ENCODE results near the gene SCN4B. TPM values are rescaled to one million over a fixed set of nuclear protein-coding genes. Genes with fewer than 3 reads are reported as not detected.

The SCN4B gene
- total RNA-seq, 2 donors from 2014 or later: 0.09 to 3.3 TPM

GRCh38 chr11:118095493-118095892, 57.1 kb downstream of the SCN4B start:
- no peaks in the 10 kb centered on the region for H3K36me3 Mint-ChIP-seq (ENCODE audit: low read depth)
- H3K4me3 Mint-ChIP-seq: no peak overlapping the region
- no peaks in the 10 kb centered on the region for H3K9me3 Mint-ChIP-seq
- peaks cover 12% of the 10 kb centered on the region for H3K27me3 Mint-ChIP-seq
- no peak overlapping the region for H3K27ac Mint-ChIP-seq
- H3K4me1 Mint-ChIP-seq: no peaks in the 10 kb centered on the region
- no peak for ATAC-seq (replicated peaks)

DNA sequence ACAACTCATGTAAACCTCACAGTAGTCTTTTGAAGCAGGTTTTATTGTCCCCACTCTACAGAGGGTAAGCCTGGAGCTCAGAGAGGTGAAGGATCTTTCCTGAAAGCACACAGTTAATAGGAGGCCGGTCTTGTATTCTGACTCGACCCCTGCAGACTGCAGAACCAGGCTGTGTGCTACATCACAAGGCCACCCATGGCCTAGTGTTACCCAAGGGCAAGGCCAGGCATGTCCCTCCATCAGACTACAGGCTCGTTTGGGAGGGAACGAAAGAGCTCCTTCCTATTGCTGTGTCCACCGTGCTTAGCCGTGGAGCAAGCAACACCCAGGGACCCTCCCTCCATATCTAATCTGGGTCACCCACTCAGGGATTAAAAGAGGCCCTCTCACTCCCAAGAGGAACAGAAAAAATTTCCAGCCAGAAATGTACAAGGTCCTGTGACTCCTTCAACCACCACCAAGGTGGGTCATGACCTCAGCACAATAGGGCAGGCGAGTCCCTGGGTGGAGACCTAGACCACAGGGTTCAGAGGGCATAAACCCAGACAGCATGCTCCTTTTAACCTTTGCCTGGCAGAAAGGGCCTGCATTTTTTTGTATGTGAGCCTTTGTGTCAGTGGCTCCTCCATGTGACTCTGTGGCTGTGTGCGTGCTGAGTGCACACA, 59.6 kb downstream of the SCN4B start:
- Mint-ChIP-seq H3K27ac (no peak overlapping the region), H3K9me3 (peaks cover 4% of the 10 kb centered on the region), H3K36me3 (ENCODE audit: low read depth) (no peaks in the 10 kb centered on the region), H3K27me3 (peaks cover 14% of the 10 kb centered on the region), H3K4me3 (no peak overlapping the region), H3K4me1 (no peaks in the 10 kb centered on the region)
- ATAC-seq (replicated peaks): no peak

- Mint-ChIP-seq H3K4me3 (no peak overlapping the region), H3K27me3 (peaks cover 12% of the 10 kb centered on the region), H3K36me3 (ENCODE audit: low read depth) (no peaks in the 10 kb centered on the region), H3K4me1 (no peaks in the 10 kb centered on the region), H3K9me3 (peaks cover 9% of the 10 kb centered on the region), H3K27ac (no peak overlapping the region)
- ATAC-seq (replicated peaks): no peak
Measured at GRCh38 chr11:118091690-118092089, 60.9 kb downstream of the SCN4B start.

DNA sequence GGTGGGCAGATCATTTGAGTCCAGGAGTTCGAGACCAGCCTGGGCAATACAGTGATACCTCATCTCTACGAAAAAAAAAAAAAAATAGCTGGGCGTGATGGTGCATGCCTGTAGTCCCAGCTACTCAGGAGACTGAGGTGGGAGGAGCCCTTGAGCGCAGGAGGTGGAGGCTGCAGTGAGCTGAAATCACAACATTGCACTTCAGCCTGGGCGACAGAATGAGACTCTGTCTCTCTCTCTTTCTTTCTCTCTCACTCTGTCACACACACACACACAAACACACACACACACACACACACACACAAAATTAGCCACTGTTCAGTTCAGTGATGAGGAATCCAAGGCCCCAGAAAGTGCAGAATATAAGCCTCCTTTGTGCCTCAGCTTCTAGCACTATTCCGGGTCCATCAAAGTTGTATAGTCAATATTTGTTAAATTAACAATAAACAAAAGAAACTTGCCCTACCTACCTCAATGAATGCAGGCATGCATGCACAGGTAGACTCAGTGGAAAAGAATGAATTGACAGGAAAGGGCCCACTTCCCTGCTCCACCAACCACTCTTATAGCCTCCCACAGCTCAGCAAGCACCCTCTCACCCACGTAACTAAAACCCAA, 62.0 kb downstream of the SCN4B start:
- Mint-ChIP-seq H3K4me3 (no peak overlapping the region), H3K9me3 (peaks cover 9% of the 10 kb centered on the region), H3K4me1 (no peaks in the 10 kb centered on the region), H3K27ac (peak overlapping the region; percentile 4), H3K27me3 (peaks cover 12% of the 10 kb centered on the region), H3K36me3 (ENCODE audit: low read depth) (no peaks in the 10 kb centered on the region)
- no peak for ATAC-seq (replicated peaks)

- Mint-ChIP-seq H3K27ac (no peak overlapping the region), H3K9me3 (peaks cover 9% of the 10 kb centered on the region), H3K4me1 (no peaks in the 10 kb centered on the region), H3K4me3 (no peak overlapping the region), H3K36me3 (ENCODE audit: low read depth) (no peaks in the 10 kb centered on the region), H3K27me3 (peaks cover 12% of the 10 kb centered on the region)
- no peak for ATAC-seq (replicated peaks)
Measured at GRCh38 chr11:118088531-118088930, 64.1 kb downstream of the SCN4B start.

DNA sequence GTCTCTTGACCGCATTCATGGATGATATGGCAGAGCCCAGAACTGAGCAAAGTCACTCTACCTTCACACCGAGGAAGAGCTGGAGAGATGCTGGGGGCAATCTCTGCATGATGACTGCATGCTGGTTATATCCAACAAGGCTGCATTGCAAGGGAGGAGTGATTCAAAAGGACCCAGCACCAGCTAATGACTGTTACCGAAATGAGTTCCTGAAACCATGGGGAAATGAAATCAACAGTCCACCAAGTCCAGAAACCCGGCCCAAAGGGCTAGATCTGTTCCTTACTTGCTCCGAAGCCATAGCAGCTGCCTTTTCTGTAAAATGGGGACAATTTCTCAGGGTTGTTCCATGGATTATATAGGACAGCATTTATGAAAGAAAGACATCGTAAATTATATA, 64.7 kb downstream of the SCN4B start:
- H3K9me3 Mint-ChIP-seq: peaks cover 9% of the 10 kb centered on the region
- H3K36me3 Mint-ChIP-seq (ENCODE audit: low read depth): no peaks in the 10 kb centered on the region
- H3K4me1 Mint-ChIP-seq: no peaks in the 10 kb centered on the region
- H3K27ac Mint-ChIP-seq: no peak overlapping the region
- peaks cover 12% of the 10 kb centered on the region for H3K27me3 Mint-ChIP-seq
- no peak for ATAC-seq (replicated peaks)
- no peak overlapping the region for H3K4me3 Mint-ChIP-seq

- ATAC-seq (replicated peaks): no peak
- no peaks in the 10 kb centered on the region for H3K4me1 Mint-ChIP-seq
- H3K4me3 Mint-ChIP-seq: no peak within 1 kb of the TSS
- H3K9me3 Mint-ChIP-seq: peaks cover 9% of the 10 kb centered on the region
- H3K27me3 Mint-ChIP-seq: peaks cover 12% of the 10 kb centered on the region
- H3K27ac Mint-ChIP-seq: no peak within 1 kb of the TSS
- H3K36me3 Mint-ChIP-seq (ENCODE audit: low read depth): no peaks in the 10 kb centered on the region
Measured at GRCh38 chr11:118086913-118087768, 65.5 kb downstream of the SCN4B start, which contains the start of gene SMIM35. TSS of gene SMIM35 (minus strand) at chr11:118086963. CDS start at chr11:118086757, 206 bp downstream.

GRCh38 chr11:118084656-118085055, 68.0 kb downstream of the SCN4B start:
- H3K4me3 Mint-ChIP-seq: no peak overlapping the region
- no peak for ATAC-seq (replicated peaks)
- H3K27ac Mint-ChIP-seq: no peak overlapping the region

DNA sequence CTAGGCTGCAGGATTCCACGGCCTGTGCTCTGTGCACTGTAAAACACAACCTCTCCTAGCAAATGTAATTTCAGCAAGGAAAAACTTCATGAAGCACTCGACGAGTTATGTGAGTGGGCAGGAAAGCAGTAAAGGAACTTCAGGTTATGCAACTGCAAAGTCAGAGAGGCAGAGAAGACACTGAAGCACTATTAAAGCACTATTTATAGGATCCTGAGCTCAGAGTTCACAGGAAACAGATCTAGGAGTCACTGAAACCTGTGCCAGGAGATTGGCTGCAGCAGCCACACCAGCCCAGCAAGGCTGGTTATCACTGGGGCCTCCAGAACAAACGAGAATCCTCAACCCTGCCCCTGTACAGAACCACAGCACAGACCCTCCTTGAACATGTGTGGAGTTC, 68.4 kb downstream of the SCN4B start:
- Mint-ChIP-seq H3K27ac (no peak overlapping the region), H3K27me3 (peaks cover 13% of the 10 kb centered on the region), H3K4me1 (no peaks in the 10 kb centered on the region), H3K36me3 (ENCODE audit: low read depth) (no peaks in the 10 kb centered on the region), H3K9me3 (peaks cover 9% of the 10 kb centered on the region), H3K4me3 (no peak overlapping the region)
- ATAC-seq (replicated peaks): no peak

More at GRCh38 chr11:118084656-118085055, 68.0 kb downstream of the SCN4B start:
- Mint-ChIP-seq H3K27me3 (peaks cover 13% of the 10 kb centered on the region), H3K36me3 (ENCODE audit: low read depth) (no peaks in the 10 kb centered on the region), H3K4me1 (no peaks in the 10 kb centered on the region), H3K9me3 (peaks cover 9% of the 10 kb centered on the region)

Other genes with a start within 250 kb of the SCN4B start
- 1 to 10 TPM in 1 of 2 donors, under 1 TPM in 1; 0.61 to 2.1 TPM for gene TMPRSS13, start 223.4 kb downstream of the SCN4B start, total RNA-seq
- 100 to 1,000 TPM in 1 of 2 donors, 10 to 100 TPM in 1; 63.0 to 108 TPM for gene IL10RA, start 166.4 kb downstream of the SCN4B start, total RNA-seq
- gene TMPRSS4, start 75.7 kb downstream of the SCN4B start, total RNA-seq: under 1 TPM in 1 of 2 donors, not detected in 1; 0.11 TPM
- not detected for gene SMIM35, start 65.9 kb downstream of the SCN4B start, total RNA-seq
- gene SCN2B, start 23.8 kb upstream of the SCN4B start, total RNA-seq: under 1 TPM in 1 of 2 donors, not detected in 1; 0.11 TPM
- 100 to 1,000 TPM in 1 of 2 donors, 10 to 100 TPM in 1; 74.0 to 276 TPM for gene JAML, start 72.2 kb upstream of the SCN4B start, total RNA-seq
- gene MPZL3, start 99.5 kb upstream of the SCN4B start, total RNA-seq: 100 to 1,000 TPM in 1 of 2 donors, 10 to 100 TPM in 1; 31.5 to 111 TPM
- gene MPZL2, start 111.5 kb upstream of the SCN4B start, total RNA-seq: 10 to 100 TPM in 1 of 2 donors, 1 to 10 TPM in 1; 2.8 to 21.7 TPM
- gene CD3E, start 151.9 kb upstream of the SCN4B start, total RNA-seq: 100 to 1,000 TPM; 338 to 500 TPM
- 100 to 1,000 TPM; 313 to 365 TPM for gene CD3D, start 189.9 kb upstream of the SCN4B start, total RNA-seq
- 100 to 1,000 TPM; 103 to 140 TPM for gene CD3G, start 191.5 kb upstream of the SCN4B start, total RNA-seq
- gene UBE4A, start 206.8 kb upstream of the SCN4B start, total RNA-seq: 10 to 100 TPM; 40.9 to 48.3 TPM
- 100 to 1,000 TPM; 155 to 275 TPM for gene ATP5MG, start 248.8 kb upstream of the SCN4B start, total RNA-seq

Data from activated T-helper 17 cell treated with anti-CD3 and anti-CD28 coated beads, Interleukin-2, amount 50 U/mL, for 72 hours (primary cell).